Tibial nerve (tissue), 4 donors: ENCODE results near the gene PREP. TPM values are rescaled to one million over a fixed set of nuclear protein-coding genes. Genes with fewer than 3 reads are reported as not detected.

ENCODE experiments used
- DNase-seq, 2 donors: peaks; one replicate each; pipeline ENCODE4 v3.0.0-alpha.2; 2019; ENCODE audit warnings: low spot score in 2 of 2
- H3K27ac ChIP-seq, 4 donors: fragments of 200-600 bp; sonication (generic) in 3 of 4; one replicate each; pipeline ENCODE4 v1.5.1; 2017 to 2019; ENCODE audit warnings: mild to moderate bottlenecking in 1 of 4
- H3K27me3 ChIP-seq, 2 donors: fragments of 200-600 bp; sonication (generic) in 1 of 2; one replicate each; pipeline versions ENCODE4 v1.5.1 to v1.6.0; 2017 to 2019
- H3K36me3 ChIP-seq, 3 donors: fragments of 200-600 bp; sonication (generic); one replicate each; pipeline ENCODE4 v1.5.1; 2018 to 2019
- H3K4me1 ChIP-seq, 4 donors: fragments of 200-600 bp; sonication (generic) in 3 of 4; one replicate each; pipeline ENCODE4 v1.5.1; 2017 to 2019
- H3K4me3 ChIP-seq, 4 donors: fragments of 200-600 bp; sonication (generic) in 3 of 4; one replicate each; pipeline ENCODE4 v1.5.1; 2017 to 2019; ENCODE audit warnings: mild to moderate bottlenecking in 1 of 4, moderate library complexity in 1 of 4
- H3K9me3 ChIP-seq, 4 donors: fragments of 200-600 bp; sonication (generic) in 3 of 4; one replicate each; pipeline ENCODE4 v1.5.1; 2017 to 2019
- EP300 ChIP-seq, 2 donors: sonication (generic); formaldehyde crosslinking; IDR thresholded peaks; one replicate each; pipeline ENCODE4 v1.6.1; 2017; ENCODE audit warnings: antibody characterized with exemption in 2 of 2, mild to moderate bottlenecking in 1 of 2
- POLR2A ChIP-seq, 2 donors: fragments of 450-650 bp; IDR thresholded peaks; one replicate each; pipeline ENCODE4 v1.6.1; 2017; ENCODE audit warnings: antibody characterized with exemption in 2 of 2, mild to moderate bottlenecking in 2 of 2, moderate library complexity in 2 of 2
- WGBS, 2 donors: methylation state at CpG; one replicate each; pipeline ENCODE4 v1.1.5; 2018; 5-methylcytosine and 5-hydroxymethylcytosine counted together
- total RNA-seq, 4 donors: library from RNA; depleted of rRNA; stranded (reverse); fragments of >200 nt; gene quantifications; one replicate each; pipeline ENCODE4 v1.1.0, GENCODE V29; 2016
- TF ChIP-seq, protein P1 (sequence below), 5 experiments: fragments of 200-600 bp in 3 of 5; fragments of 450-650 bp in 2 of 5; sonication (generic) in 3 of 5; IDR thresholded peaks; one replicate each; pipeline ENCODE4 v1.5.1; 2016 to 2019; ENCODE audit warnings: antibody characterized with exemption in 5 of 5, mild to moderate bottlenecking in 3 of 5, moderate library complexity in 2 of 5

Gene PREP
- total RNA-seq, 4 donors from 2014 or later, result 19.7 to 21.9 (median 21.6) TPM

DNA sequence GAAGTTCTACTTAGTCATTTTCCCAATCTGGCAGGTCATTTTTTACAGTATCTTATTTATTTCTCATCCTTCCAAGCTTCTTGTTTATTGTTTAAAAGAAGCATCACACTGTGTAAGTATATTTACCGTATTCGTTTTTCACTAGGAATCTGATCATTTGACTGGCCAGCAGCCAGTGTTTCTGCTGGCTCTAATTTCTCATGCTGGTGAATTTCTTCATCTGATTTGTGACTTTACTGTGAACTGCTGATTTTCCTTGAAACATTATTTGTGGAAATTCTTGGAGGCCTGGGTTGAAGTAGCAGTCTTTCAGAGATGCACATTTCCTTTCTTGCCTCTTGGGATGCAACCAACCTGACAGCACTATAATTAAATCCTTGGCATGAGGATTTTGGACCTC lies 65.9 kb downstream of the PREP start:
- Histone ChIP-seq H3K36me3 (peaks cover 0 to 5% (median 0%) of the 10 kb centered on the region in 3 donors), H3K4me1 (peaks cover 0 to 11% (median 0%) of the 10 kb centered on the region in 4 donors), H3K27ac (no peak overlapping the region), H3K4me3 (no peak overlapping the region), H3K9me3 (no peaks in the 10 kb centered on the region), H3K27me3 (no peaks in the 10 kb centered on the region)
- DNase-seq, result no peak
- TF ChIP-seq, protein P1, sequence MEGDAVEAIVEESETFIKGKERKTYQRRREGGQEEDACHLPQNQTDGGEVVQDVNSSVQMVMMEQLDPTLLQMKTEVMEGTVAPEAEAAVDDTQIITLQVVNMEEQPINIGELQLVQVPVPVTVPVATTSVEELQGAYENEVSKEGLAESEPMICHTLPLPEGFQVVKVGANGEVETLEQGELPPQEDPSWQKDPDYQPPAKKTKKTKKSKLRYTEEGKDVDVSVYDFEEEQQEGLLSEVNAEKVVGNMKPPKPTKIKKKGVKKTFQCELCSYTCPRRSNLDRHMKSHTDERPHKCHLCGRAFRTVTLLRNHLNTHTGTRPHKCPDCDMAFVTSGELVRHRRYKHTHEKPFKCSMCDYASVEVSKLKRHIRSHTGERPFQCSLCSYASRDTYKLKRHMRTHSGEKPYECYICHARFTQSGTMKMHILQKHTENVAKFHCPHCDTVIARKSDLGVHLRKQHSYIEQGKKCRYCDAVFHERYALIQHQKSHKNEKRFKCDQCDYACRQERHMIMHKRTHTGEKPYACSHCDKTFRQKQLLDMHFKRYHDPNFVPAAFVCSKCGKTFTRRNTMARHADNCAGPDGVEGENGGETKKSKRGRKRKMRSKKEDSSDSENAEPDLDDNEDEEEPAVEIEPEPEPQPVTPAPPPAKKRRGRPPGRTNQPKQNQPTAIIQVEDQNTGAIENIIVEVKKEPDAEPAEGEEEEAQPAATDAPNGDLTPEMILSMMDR (IDR thresholded peaks at IDR 0.05), result no peak
- TF ChIP-seq POLR2A (IDR thresholded peaks at IDR 0.05), result no peak
- TF ChIP-seq EP300 (IDR thresholded peaks at IDR 0.05), result no peak
- WGBS, 2 donors, result 34 to 51% methylated on average over 2 of the region's 2 CpGs

DNA sequence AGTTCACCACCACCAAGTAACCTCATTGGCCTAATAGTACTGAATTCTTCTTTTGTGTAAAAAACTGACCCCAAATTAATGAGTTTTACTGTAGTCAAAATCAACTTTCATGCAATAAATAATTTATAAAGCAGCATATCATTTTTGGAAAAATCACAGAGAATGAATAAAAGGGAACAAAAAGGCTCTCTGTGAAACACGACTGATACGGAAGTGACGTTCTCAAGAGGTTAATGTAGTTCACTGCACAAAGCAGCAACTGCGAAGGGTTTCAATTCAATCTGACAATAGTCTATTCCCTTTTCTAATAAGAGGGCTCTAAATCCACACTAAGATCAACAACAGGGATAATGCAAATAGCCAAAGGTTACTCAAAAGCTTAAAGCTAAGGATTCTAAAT lies 70.3 kb downstream of the PREP start:
- peak overlapping the region in 2 of 4 donors; percentile 51 to 57 for H3K27ac ChIP-seq
- DNase-seq, result no peak
- TF ChIP-seq, protein P1 (IDR thresholded peaks at IDR 0.05), result no peak
- no peak for TF ChIP-seq EP300 (IDR thresholded peaks at IDR 0.05)
- no peak for TF ChIP-seq POLR2A (IDR thresholded peaks at IDR 0.05)
- no peaks in the 10 kb centered on the region for H3K27me3 ChIP-seq
- H3K9me3 ChIP-seq, result no peaks in the 10 kb centered on the region
- peaks cover 0 to 24% (median 0%) of the 10 kb centered on the region in 3 donors for H3K36me3 ChIP-seq
- 47 to 54% methylated on average over 4 of the region's 4 CpGs for WGBS, 2 donors
- no peak overlapping the region for H3K4me3 ChIP-seq
- peaks cover 0 to 11% (median under 1%) of the 10 kb centered on the region in 4 donors for H3K4me1 ChIP-seq

- Histone ChIP-seq H3K27me3 (no peaks in the 10 kb centered on the region), H3K36me3 (peaks cover 0 to 24% (median 0%) of the 10 kb centered on the region in 3 donors), H3K27ac (peak overlapping the region in 2 of 4 donors; percentile 51 to 57), H3K4me1 (peaks cover 0 to 13% (median 4%) of the 10 kb centered on the region in 4 donors), H3K4me3 (no peak overlapping the region), H3K9me3 (no peaks in the 10 kb centered on the region)
- no peak for DNase-seq
- WGBS, 2 donors, result 68 to 74% methylated on average over 4 of the region's 4 CpGs
- TF ChIP-seq EP300 (IDR thresholded peaks at IDR 0.05) (no peak), POLR2A (IDR thresholded peaks at IDR 0.05) (no peak)
- TF ChIP-seq, protein P1 (IDR thresholded peaks at IDR 0.05), result no peak
Measured at GRCh38 chr6:105331927-105332326, 71.0 kb downstream of the PREP start.

DNA sequence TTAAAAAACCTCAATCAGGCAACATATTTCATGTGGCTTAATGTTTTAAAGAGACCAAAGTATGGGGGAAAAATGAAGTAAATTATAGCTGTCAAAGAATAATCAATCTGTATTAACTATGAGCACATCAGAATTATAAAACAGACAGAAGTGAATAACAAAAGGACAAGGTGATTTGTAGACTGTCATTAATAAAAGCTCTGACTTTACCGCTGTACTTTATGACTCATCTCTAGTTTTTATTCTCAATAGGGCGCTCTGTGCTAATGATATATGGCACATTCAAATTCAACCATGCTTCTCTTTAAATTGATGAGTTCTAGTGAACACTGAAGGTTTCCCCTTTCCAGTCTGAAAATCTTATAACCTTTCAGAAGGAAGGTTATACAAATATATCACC lies 72.0 kb downstream of the PREP start:
- Histone ChIP-seq H3K9me3 (no peaks in the 10 kb centered on the region), H3K4me1 (peaks cover 0 to 23% (median 10%) of the 10 kb centered on the region in 4 donors), H3K27ac (no peak overlapping the region), H3K36me3 (peaks cover 0 to 24% (median 0%) of the 10 kb centered on the region in 3 donors), H3K4me3 (no peak overlapping the region), H3K27me3 (no peaks in the 10 kb centered on the region)
- no peak for TF ChIP-seq EP300 (IDR thresholded peaks at IDR 0.05)
- TF ChIP-seq, protein P1 (IDR thresholded peaks at IDR 0.05), result no peak
- no peak for TF ChIP-seq POLR2A (IDR thresholded peaks at IDR 0.05)
- WGBS, 2 donors, result 89 to 91% methylated on average over 2 of the region's 2 CpGs
- no peak for DNase-seq

GRCh38 chr6:105330364-105330763 lies 72.5 kb downstream of the PREP start:
- Histone ChIP-seq H3K9me3 (no peaks in the 10 kb centered on the region), H3K4me3 (no peak overlapping the region), H3K27ac (no peak overlapping the region), H3K36me3 (peaks cover 0 to 24% (median 0%) of the 10 kb centered on the region in 3 donors), H3K27me3 (no peaks in the 10 kb centered on the region), H3K4me1 (peaks cover 0 to 28% (median 10%) of the 10 kb centered on the region in 4 donors)
- DNase-seq, result no peak
- TF ChIP-seq EP300 (IDR thresholded peaks at IDR 0.05) (no peak), POLR2A (IDR thresholded peaks at IDR 0.05) (no peak)
- TF ChIP-seq, protein P1 (IDR thresholded peaks at IDR 0.05), result no peak
- WGBS, 2 donors, result 81 to 82% methylated on average over 3 of the region's 3 CpGs
